Measurements from ENCODE around the gene PBX3. TPM values are rescaled to one million over a fixed set of nuclear protein-coding genes. Genes with fewer than 3 reads are reported as not detected.

Gene PBX3
- total and polyA plus RNA-seq, 12 donors = 14.5 to 79.6 (median 56.3) TPM

- no peak overlapping the region for H3K27ac ChIP-seq
- H3K4me3 ChIP-seq = no peak overlapping the region
- intact Hi-C loops (cut with DNase I) = loop anchor here in 1 of 10 donors (10.0 kb wide), 1 partner anchor 56 kb away; no protein-coding TSS in a partner anchor
- no peaks in the 10 kb centered on the region for H3K4me1 ChIP-seq
- H3K9me3 ChIP-seq = no peaks in the 10 kb centered on the region
- H3K36me3 ChIP-seq = no peaks in the 10 kb centered on the region
- no peak for TF ChIP-seq CTCF (IDR thresholded peaks at IDR 0.05)
- DNase-seq = no peak
- ATAC-seq = no peak
- 88 to 91% methylated on average over 3 of the region's 3 CpGs for WGBS, 2 donors
- H3K27me3 ChIP-seq = no peaks in the 10 kb centered on the region
These were observed 63.8 kb downstream of the PBX3 start for GRCh38 chr9:125811002-125811401.

GRCh38 chr9:125812403-125812802, 65.2 kb downstream of the PBX3 start:
- TF ChIP-seq CTCF (IDR thresholded peaks at IDR 0.05) = no peak
- intact Hi-C loops (cut with DNase I) = loop anchor here in 1 of 10 donors (10.0 kb wide), 1 partner anchor 58 kb away; no protein-coding TSS in a partner anchor
- ATAC-seq = no peak
- Histone ChIP-seq H3K27me3 (no peaks in the 10 kb centered on the region), H3K4me3 (no peak overlapping the region), H3K27ac (no peak overlapping the region), H3K9me3 (no peaks in the 10 kb centered on the region), H3K36me3 (no peaks in the 10 kb centered on the region), H3K4me1 (no peaks in the 10 kb centered on the region)
- 97% methylated on average over 6 of the region's 6 CpGs for WGBS, 2 donors
- DNase-seq = no peak

- intact Hi-C loops (cut with DNase I) = loop anchor here in 1 of 10 donors (10.0 kb wide), 1 partner anchor 61 kb away; no protein-coding TSS in a partner anchor
- peaks cover 0 to 11% (median 5%) of the 10 kb centered on the region in 9 donors for H3K4me1 ChIP-seq
- no peaks in the 10 kb centered on the region for H3K27me3 ChIP-seq
- no peak for DNase-seq
- 97 to 100% methylated on average over 1 of the region's 1 CpG for WGBS, 2 donors
- H3K36me3 ChIP-seq = no peaks in the 10 kb centered on the region
- H3K4me3 ChIP-seq = no peak overlapping the region
- H3K27ac ChIP-seq = no peak overlapping the region
- no peaks in the 10 kb centered on the region for H3K9me3 ChIP-seq
- no peak for ATAC-seq
- no peak for TF ChIP-seq CTCF (IDR thresholded peaks at IDR 0.05)
These were observed 68.4 kb downstream of the PBX3 start for GRCh38 chr9:125815568-125815967.

- H3K9me3 ChIP-seq = no peaks in the 10 kb centered on the region
- H3K4me3 ChIP-seq = no peak overlapping the region
- H3K27ac ChIP-seq = no peak overlapping the region
- DNase-seq (no peak), ATAC-seq (no peak)
- intact Hi-C loops (cut with DNase I) = loop anchor here in 1 of 10 donors (10.0 kb wide), 1 partner anchor 62 kb away; no protein-coding TSS in a partner anchor
- WGBS, 2 donors = 93 to 96% methylated on average over 5 of the region's 5 CpGs
- no peak for TF ChIP-seq CTCF (IDR thresholded peaks at IDR 0.05)
- H3K27me3 ChIP-seq = no peaks in the 10 kb centered on the region
- no peaks in the 10 kb centered on the region for H3K36me3 ChIP-seq
- peaks cover 0 to 15% (median 9%) of the 10 kb centered on the region in 9 donors for H3K4me1 ChIP-seq
These were observed 69.1 kb downstream of the PBX3 start for GRCh38 chr9:125816321-125816720.

All from heart right ventricle (tissue), 16 donors.